Breast epithelium (tissue), 4 donors: ENCODE data around the gene KLHDC7B. TPM values are rescaled to one million over a fixed set of nuclear protein-coding genes. Genes with fewer than 3 reads are reported as not detected.
"Not testable (repeated sequence)": the region's sequence is repeated elsewhere in the genome, so short reads cannot be mapped to it uniquely, and the experiment has no call there.

Experiments used
- DNase-seq, 2 donors: peaks; one replicate each; pipeline ENCODE4 v3.0.0-alpha.2; 2019; ENCODE audit warnings: low spot score in 2 of 2
- H3K27ac ChIP-seq, 2 donors: fragments of 200-600 bp; sonication (generic) in 1 of 2; one replicate each; pipeline ENCODE4 v1.5.1; 2016 to 2019; ENCODE audit warnings: mild to moderate bottlenecking in 1 of 2
- H3K27me3 ChIP-seq, 2 donors: fragments of 200-600 bp; sonication (generic) in 1 of 2; one replicate each; pipeline versions ENCODE4 v1.5.1 to v1.6.0; 2017 to 2019; ENCODE audit warnings: control low read depth in 1 of 2, mild to moderate bottlenecking in 1 of 2
- H3K36me3 ChIP-seq: fragments of 200-600 bp; one replicate; pipeline ENCODE4 v1.5.1; 2019
- H3K4me1 ChIP-seq, 2 donors: fragments of 200-600 bp; sonication (generic); one replicate each; pipeline ENCODE4 v1.5.1; 2016 to 2019; ENCODE audit warnings: control low read depth in 1 of 2
- H3K4me3 ChIP-seq, 3 donors: fragments of 200-600 bp; sonication (generic); 1 replicate in 2 of 3; 2 replicates in 1 of 3; pipeline ENCODE4 v1.5.1; 2016 to 2019; ENCODE audit warnings: mild to moderate bottlenecking in 3 of 3, moderate library complexity in 2 of 3
- H3K9me3 ChIP-seq, 2 donors: fragments of 200-600 bp; sonication (generic) in 1 of 2; one replicate each; pipeline ENCODE4 v1.5.1; 2016 to 2019; ENCODE audit warnings: control low read depth in 1 of 2
- CTCF ChIP-seq, 3 donors: fragments of 450-650 bp; IDR thresholded peaks; one replicate each; pipeline ENCODE4 v1.5.1; 2016 to 2017; ENCODE audit warnings: antibody characterized with exemption in 3 of 3, mild to moderate bottlenecking in 3 of 3, moderate library complexity in 3 of 3
- POLR2A ChIP-seq: fragments of 450-650 bp; IDR thresholded peaks from one replicate; pipeline ENCODE4 v1.6.1; 2016; ENCODE audit warnings: antibody characterized with exemption, mild to moderate bottlenecking, moderate library complexity
- POLR2AphosphoS5 ChIP-seq, 3 donors: sonication (generic); formaldehyde crosslinking; IDR thresholded peaks; one replicate each; pipeline ENCODE4 v1.6.1; 2017; ENCODE audit warnings: antibody characterized with exemption in 3 of 3
- intact Hi-C: fragments of 100-400 bp; cut with DNase I; formaldehyde crosslinking; loops from one replicate; pipeline ENCODE4 v1.15.1; 2023; ENCODE audit warnings: low total_unique reads
- total RNA-seq, 3 donors: library from RNA; depleted of rRNA; stranded (reverse); fragments of >200 nt; gene quantifications; one replicate each; pipeline ENCODE4 v1.1.0, GENCODE V29; 2016

The KLHDC7B gene
- total RNA-seq, 3 donors from 2014 or later = 0.16 to 0.33 (median 0.29) TPM

GRCh38 chr22:50517495-50518260, 28.0 kb upstream of the KLHDC7B start:
- no peaks in the 10 kb centered on the region for H3K27me3 ChIP-seq
- TF ChIP-seq CTCF (IDR thresholded peaks at IDR 0.05) (no peak), POLR2AphosphoS5 (IDR thresholded peaks at IDR 0.05) (no peak), POLR2A (no peak)
- H3K36me3 ChIP-seq = peaks cover 7% of the 10 kb centered on the region
- intact Hi-C loops = no loop called here
- no peaks in the 10 kb centered on the region for H3K9me3 ChIP-seq
- H3K27ac ChIP-seq = no peak overlapping the region
- no peaks in the 10 kb centered on the region for H3K4me1 ChIP-seq
- no peak for DNase-seq
- no peak overlapping the region for H3K4me3 ChIP-seq

GRCh38 chr22:50518606-50519005, 27.1 kb upstream of the KLHDC7B start:
- Histone ChIP-seq H3K4me3 (no peak overlapping the region), H3K9me3 (no peaks in the 10 kb centered on the region), H3K27ac (no peak overlapping the region), H3K36me3 (peaks cover 13% of the 10 kb centered on the region), H3K4me1 (no peaks in the 10 kb centered on the region), H3K27me3 (no peaks in the 10 kb centered on the region)
- TF ChIP-seq POLR2A (no peak), CTCF (IDR thresholded peaks at IDR 0.05) (no peak), POLR2AphosphoS5 (IDR thresholded peaks at IDR 0.05) (no peak)
- intact Hi-C loops = no loop called here
- DNase-seq = no peak

GRCh38 chr22:50519151-50519550, 26.5 kb upstream of the KLHDC7B start:
- DNase-seq = no peak
- H3K36me3 ChIP-seq = peaks cover 13% of the 10 kb centered on the region
- no peak overlapping the region for H3K4me3 ChIP-seq
- no peak overlapping the region for H3K27ac ChIP-seq
- H3K4me1 ChIP-seq = peaks cover 1 to 2% of the 10 kb centered on the region in 2 donors
- TF ChIP-seq POLR2AphosphoS5 (IDR thresholded peaks at IDR 0.05) (no peak), POLR2A (no peak), CTCF (IDR thresholded peaks at IDR 0.05) (no peak)
- H3K27me3 ChIP-seq = no peaks in the 10 kb centered on the region
- intact Hi-C loops = no loop called here
- no peaks in the 10 kb centered on the region for H3K9me3 ChIP-seq

- H3K27ac ChIP-seq, H3K27me3 ChIP-seq, H3K4me3 ChIP-seq, intact Hi-C loops, H3K4me1 ChIP-seq, DNase-seq, H3K9me3 ChIP-seq: not testable (repeated sequence)
- H3K36me3 ChIP-seq = peaks cover 13% of the 10 kb centered on the region
These were observed 25.5 kb upstream of the KLHDC7B start for GRCh38 chr22:50520184-50520583.

- peaks cover 8 to 10% of the 10 kb centered on the region in 2 donors for H3K4me1 ChIP-seq
- peaks cover 13% of the 10 kb centered on the region for H3K36me3 ChIP-seq
- TF ChIP-seq CTCF (IDR thresholded peaks at IDR 0.05) = no peak
- no peak for TF ChIP-seq POLR2A
- TF ChIP-seq POLR2AphosphoS5 (IDR thresholded peaks at IDR 0.05) = no peak
- no peak for DNase-seq
- no peak overlapping the region for H3K4me3 ChIP-seq
- no peaks in the 10 kb centered on the region for H3K9me3 ChIP-seq
- intact Hi-C loops = no loop called here
- H3K27ac ChIP-seq = no peak overlapping the region
- no peaks in the 10 kb centered on the region for H3K27me3 ChIP-seq
These were observed 24.8 kb upstream of the KLHDC7B start for GRCh38 chr22:50520826-50521453.
